ENCODE measurements around the gene TMPRSS11D.

- TF ChIP-seq POLR2A (IDR thresholded peaks at IDR 0.05) (no peak), CTCF (IDR thresholded peaks at IDR 0.05) (no peak), EP300 (IDR thresholded peaks at IDR 0.05) (no peak)
Observed at GRCh38 chr4:67884701-67885100, 899 bp upstream of the TMPRSS11D start.

Measured in ovary (tissue), 3 donors.